ENCODE results near the gene MAN1B1. TPM values are rescaled to one million over a fixed set of nuclear protein-coding genes. Genes with fewer than 3 reads are reported as not detected.
A peak's percentile ranks its signal among the peaks of the same experiment; 100 is the strongest.

The MAN1B1 gene
- polyA plus RNA-seq, 3 donors, result 29.3 to 38.2 (median 33.3) TPM

DNA sequence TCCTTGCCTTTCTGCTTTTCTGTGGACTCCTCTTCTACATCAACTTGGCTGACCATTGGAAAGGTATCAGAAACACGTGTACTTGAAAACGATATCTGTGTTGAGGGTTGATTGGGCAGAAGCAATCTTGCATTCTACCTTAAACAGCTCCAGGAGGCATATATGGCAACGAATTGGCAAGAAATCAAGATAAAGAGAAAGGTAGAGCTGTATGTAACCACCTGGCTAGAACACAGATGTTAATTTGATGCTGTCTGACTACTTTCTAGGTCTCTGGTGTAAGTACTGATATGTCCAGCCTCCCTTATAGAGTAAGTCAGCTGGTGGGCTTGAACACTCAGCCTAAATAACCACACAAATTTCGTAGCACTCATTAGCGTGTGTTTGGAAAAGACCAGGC, 1.3 kb downstream of the MAN1B1 start:
- Histone ChIP-seq H3K79me2 (ENCODE audit: insufficient read depth, low read length) (peaks cover 4% of the 10 kb centered on the region), H3K4me3 (replicated peaks in 1 of 3; ENCODE audit: low read depth in 2 of 3, low read length in 3 of 3) (peak overlapping the region in 1 of 3 experiments; percentile 77), H3K27me3 (ENCODE audit: control insufficient read depth in 2 of 2, insufficient read depth in 2 of 2, low read length in 2 of 2) (no peaks in the 10 kb centered on the region), H3K4me1 (ENCODE audit: control insufficient read depth in 1 of 2, insufficient read depth in 2 of 2, low read length in 2 of 2) (peaks cover 23 to 28% of the 10 kb centered on the region in 2 donors), H2AFZ (ENCODE audit: insufficient read depth, low read depth, low read length, poor library complexity, severe bottlenecking) (peak overlapping the region; percentile 87), H3K36me3 (replicated peaks in 1 of 2; ENCODE audit: control insufficient read depth in 1 of 2, insufficient read depth in 2 of 2, low read length in 2 of 2) (peaks cover 12 to 35% of the 10 kb centered on the region in 2 donors), H3K27ac (ENCODE audit: low read depth in 1 of 2, low read length in 2 of 2) (no peak overlapping the region), H4K20me1 (ENCODE audit: insufficient read depth, low read length) (no peaks in the 10 kb centered on the region), H3K4me2 (replicated peaks; ENCODE audit: extremely low read depth, low read length, poor library complexity, severe bottlenecking) (peak overlapping the region; percentile 92), H3K9ac (ENCODE audit: insufficient read depth, low read length, poor library complexity, severe bottlenecking) (no peak overlapping the region), H3K9me3 (replicated peaks in 1 of 2; ENCODE audit: control insufficient read depth in 1 of 2, insufficient read depth in 1 of 2, low read length in 2 of 2) (no peaks in the 10 kb centered on the region)
- WGBS (ENCODE audit: insufficient coverage), result no CpG with 5 or more reads among the region's 5 CpGs
- no peak for DNase-seq
- Mint-ChIP-seq H3K27ac (peak overlapping the region; percentile 44 to 97 (median 95)), H3K4me3 (no peak overlapping the region), H3K4me1 (peaks cover 30% of the 10 kb centered on the region), H3K36me3 (peaks cover 33 to 51% of the 10 kb centered on the region in 2 donors), H3K27me3 (ENCODE audit: low read depth in 3 of 3) (peaks cover 1 to 3% (median 1%) of the 10 kb centered on the region in 3 donors), H3K9me3 (peaks cover 0 to 9% (median 0%) of the 10 kb centered on the region in 7 donors)
- TF ChIP-seq, protein P1, sequence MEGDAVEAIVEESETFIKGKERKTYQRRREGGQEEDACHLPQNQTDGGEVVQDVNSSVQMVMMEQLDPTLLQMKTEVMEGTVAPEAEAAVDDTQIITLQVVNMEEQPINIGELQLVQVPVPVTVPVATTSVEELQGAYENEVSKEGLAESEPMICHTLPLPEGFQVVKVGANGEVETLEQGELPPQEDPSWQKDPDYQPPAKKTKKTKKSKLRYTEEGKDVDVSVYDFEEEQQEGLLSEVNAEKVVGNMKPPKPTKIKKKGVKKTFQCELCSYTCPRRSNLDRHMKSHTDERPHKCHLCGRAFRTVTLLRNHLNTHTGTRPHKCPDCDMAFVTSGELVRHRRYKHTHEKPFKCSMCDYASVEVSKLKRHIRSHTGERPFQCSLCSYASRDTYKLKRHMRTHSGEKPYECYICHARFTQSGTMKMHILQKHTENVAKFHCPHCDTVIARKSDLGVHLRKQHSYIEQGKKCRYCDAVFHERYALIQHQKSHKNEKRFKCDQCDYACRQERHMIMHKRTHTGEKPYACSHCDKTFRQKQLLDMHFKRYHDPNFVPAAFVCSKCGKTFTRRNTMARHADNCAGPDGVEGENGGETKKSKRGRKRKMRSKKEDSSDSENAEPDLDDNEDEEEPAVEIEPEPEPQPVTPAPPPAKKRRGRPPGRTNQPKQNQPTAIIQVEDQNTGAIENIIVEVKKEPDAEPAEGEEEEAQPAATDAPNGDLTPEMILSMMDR (IDR thresholded peaks at IDR 0.05), result no peak
- intact Hi-C loops (cut with micrococcal nuclease), result no loop called here

DNA sequence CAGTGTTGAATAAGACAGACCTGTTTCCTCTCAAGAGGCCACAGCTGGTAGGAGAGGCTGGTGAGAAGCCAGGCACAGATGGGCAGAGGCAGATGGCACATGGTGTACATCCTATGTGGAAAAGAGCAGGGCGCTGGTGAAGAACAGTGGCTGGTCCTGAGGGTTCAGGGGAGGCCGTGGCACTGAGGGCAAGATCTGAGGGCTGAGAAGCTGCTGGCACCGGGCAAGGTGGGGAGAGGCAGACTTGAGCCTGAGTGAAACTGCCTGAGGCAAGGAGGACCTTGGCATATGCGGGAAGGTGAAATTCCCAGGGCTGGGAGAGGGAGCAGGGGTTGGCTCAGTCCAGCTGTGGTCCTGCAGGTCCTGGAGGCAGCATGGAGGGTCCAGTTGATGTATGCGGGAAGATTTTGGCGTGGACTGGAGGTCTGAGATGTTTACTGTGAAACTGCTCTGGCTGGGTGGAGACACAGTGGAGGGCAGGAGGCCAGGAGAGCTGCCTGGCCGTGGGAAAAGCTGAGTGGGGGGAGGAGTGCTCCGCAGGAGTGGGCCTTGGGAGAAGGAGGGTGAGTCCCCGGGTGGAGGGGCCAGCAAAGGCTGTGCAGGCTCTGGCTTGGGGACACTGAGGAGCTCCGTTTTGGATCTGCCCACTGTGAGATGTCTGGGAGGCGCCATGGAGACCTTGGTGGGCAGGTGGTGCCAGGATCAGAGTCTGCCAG, 2.6 kb downstream of the MAN1B1 start:
- Histone ChIP-seq H3K79me2 (ENCODE audit: insufficient read depth, low read length) (peaks cover 4% of the 10 kb centered on the region), H3K36me3 (replicated peaks in 1 of 2; ENCODE audit: control insufficient read depth in 1 of 2, insufficient read depth in 2 of 2, low read length in 2 of 2) (peaks cover 5 to 35% of the 10 kb centered on the region in 2 donors), H2AFZ (ENCODE audit: insufficient read depth, low read depth, low read length, poor library complexity, severe bottlenecking) (no peak overlapping the region), H3K27ac (ENCODE audit: low read depth in 1 of 2, low read length in 2 of 2) (no peak overlapping the region), H3K9ac (ENCODE audit: insufficient read depth, low read length, poor library complexity, severe bottlenecking) (no peak overlapping the region), H4K20me1 (ENCODE audit: insufficient read depth, low read length) (no peaks in the 10 kb centered on the region), H3K27me3 (ENCODE audit: control insufficient read depth in 2 of 2, insufficient read depth in 2 of 2, low read length in 2 of 2) (no peaks in the 10 kb centered on the region), H3K4me2 (replicated peaks; ENCODE audit: extremely low read depth, low read length, poor library complexity, severe bottlenecking) (no peak overlapping the region), H3K9me3 (replicated peaks in 1 of 2; ENCODE audit: control insufficient read depth in 1 of 2, insufficient read depth in 1 of 2, low read length in 2 of 2) (no peaks in the 10 kb centered on the region), H3K4me3 (replicated peaks in 1 of 3; ENCODE audit: low read depth in 2 of 3, low read length in 3 of 3) (no peak overlapping the region), H3K4me1 (ENCODE audit: control insufficient read depth in 1 of 2, insufficient read depth in 2 of 2, low read length in 2 of 2) (peaks cover 23 to 28% of the 10 kb centered on the region in 2 donors)
- intact Hi-C loops (cut with micrococcal nuclease), result no loop called here
- TF ChIP-seq, protein P1 (IDR thresholded peaks at IDR 0.05), result no peak
- Mint-ChIP-seq H3K36me3 (peaks cover 32 to 55% of the 10 kb centered on the region in 2 donors), H3K27ac (peak overlapping the region in 1 of 7 donors; percentile 25), H3K4me1 (peaks cover 27% of the 10 kb centered on the region), H3K4me3 (no peak overlapping the region), H3K27me3 (ENCODE audit: low read depth in 3 of 3) (peaks cover 1 to 3% (median 3%) of the 10 kb centered on the region in 3 donors), H3K9me3 (peaks cover 0 to 9% (median 0%) of the 10 kb centered on the region in 7 donors)
- 96% methylated on average over 9 of the region's 11 CpGs for WGBS (ENCODE audit: insufficient coverage)
- no peak for DNase-seq
